ENCODE data around the gene AMER2.

- TF ChIP-seq CTCF (IDR thresholded peaks at IDR 0.05; ENCODE audit: low read depth, low read length, poor library complexity, severe bottlenecking) (no peak), EZH2phosphoT487 (IDR thresholded peaks at IDR 0.05; ENCODE audit: borderline replicate concordance, low read length) (no peak)
These were observed 179 bp upstream of the AMER2 start for GRCh38 chr13:25172303-25172630.
